HepG2 (cell line): ENCODE results near the gene MINDY1. TPM values are rescaled to one million over a fixed set of nuclear protein-coding genes. Genes with fewer than 3 reads are reported as not detected.

ENCODE experiments used
- ARHGAP35 ChIP-seq: sonication (generic); formaldehyde crosslinking; IDR thresholded peaks from 2 replicates; pipeline ENCODE4 v1.9.0; 2022; ENCODE audit warnings: mild to moderate bottlenecking, inconsistent platforms, moderate library complexity, missing genetic modification reagents, borderline replicate concordance
- BCL3 ChIP-seq: sonication (generic); formaldehyde crosslinking; IDR thresholded peaks from 2 replicates; pipeline ENCODE4 v1.5.1; 2020; ENCODE audit warnings: mild to moderate bottlenecking, missing genetic modification reagents, moderate library complexity
- CENPX ChIP-seq: sonication (generic); formaldehyde crosslinking; IDR thresholded peaks from 2 replicates; pipeline ENCODE4 v1.9.0; 2021; ENCODE audit warnings: mild to moderate bottlenecking, missing genetic modification reagents, moderate library complexity
- GMEB2 ChIP-seq: IDR thresholded peaks from 2 replicates; pipeline ENCODE4 v1.6.1; 2016; ENCODE audit warnings: missing biosample characterization, missing genetic modification reagents, low read depth
- GTF3A ChIP-seq: sonication (generic); formaldehyde crosslinking; conservative IDR thresholded peaks from 2 replicates; pipeline ENCODE4 v1.4.0; 2020; ENCODE audit warnings: mild to moderate bottlenecking, missing genetic modification reagents
- IKZF4 ChIP-seq: sonication (generic); formaldehyde crosslinking; IDR thresholded peaks from 2 replicates; pipeline ENCODE4 v1.5.1; 2020; ENCODE audit warnings: borderline replicate concordance, mild to moderate bottlenecking, low read depth, missing genetic modification reagents; ENCODE audit errors: not compliant biosample characterization
- JDP2 ChIP-seq: sonication (generic); formaldehyde crosslinking; IDR thresholded peaks from 2 replicates; pipeline ENCODE4 v1.8.1; 2022; ENCODE audit warnings: missing genetic modification reagents, borderline replicate concordance
- KLF6 ChIP-seq: IDR thresholded peaks from 2 replicates; pipeline ENCODE4 v1.8.0; 2016; ENCODE audit warnings: missing biosample characterization, missing genetic modification reagents
- NCOA5 ChIP-seq: sonication (generic); formaldehyde crosslinking; IDR thresholded peaks from 2 replicates; pipeline ENCODE4 v1.4.0; 2020; ENCODE audit warnings: missing genetic modification reagents
- NR0B2 ChIP-seq: sonication (generic); formaldehyde crosslinking; IDR thresholded peaks from 2 replicates; pipeline ENCODE4 v1.4.0; 2020; ENCODE audit warnings: mild to moderate bottlenecking, missing genetic modification reagents
- PRMT3 ChIP-seq: sonication (generic); formaldehyde crosslinking; IDR thresholded peaks from 2 replicates; pipeline ENCODE4 v1.8.1; 2022; ENCODE audit warnings: low read depth, mild to moderate bottlenecking, moderate library complexity, missing genetic modification reagents, borderline replicate concordance
- RFX1 ChIP-seq: fragments of 450-650 bp; IDR thresholded peaks from 2 replicates; pipeline ENCODE4 v1.6.1; 2017
- TOE1 ChIP-seq: sonication (generic); formaldehyde crosslinking; IDR thresholded peaks from 2 replicates; pipeline ENCODE4 v1.4.0; 2020; ENCODE audit warnings: mild to moderate bottlenecking, missing genetic modification reagents
- ZBTB20 ChIP-seq: sonication (generic); formaldehyde crosslinking; IDR thresholded peaks from 2 replicates; pipeline ENCODE4 v1.8.1; 2023; ENCODE audit warnings: missing genetic modification reagents, low read depth, mild to moderate bottlenecking, borderline replicate concordance
- ZNF501 ChIP-seq: sonication (generic); formaldehyde crosslinking; IDR thresholded peaks from 2 replicates; pipeline ENCODE4 v1.5.1; 2020; ENCODE audit warnings: mild to moderate bottlenecking, moderate library complexity, missing genetic modification reagents
- ZNF512B ChIP-seq: sonication (generic); formaldehyde crosslinking; IDR thresholded peaks from 2 replicates; pipeline ENCODE4 v1.5.1; 2020; ENCODE audit warnings: missing genetic modification reagents, mild to moderate bottlenecking, borderline replicate concordance
- ZNF546 ChIP-seq: sonication (generic); formaldehyde crosslinking; conservative IDR thresholded peaks from 2 replicates; pipeline ENCODE4 v1.8.1; 2023; ENCODE audit warnings: mild to moderate bottlenecking, missing genetic modification reagents
- ZNF549 ChIP-seq: sonication (generic); formaldehyde crosslinking; IDR thresholded peaks from 2 replicates; pipeline ENCODE4 v1.5.0; 2020; ENCODE audit warnings: missing genetic modification reagents
- polyA plus RNA-seq, 8 experiments: library from polyadenylated mRNA; depleted of rRNA in 3 of 8; stranded (reverse) in 7 of 8; unstranded in 1 of 8; fragments of >200 nt; fragmentation: Illumina TruSeq in 4 of 8; extraction: Trizol in 4 of 8; gene quantifications; 2 replicates each; pipeline versions ENCODE4 v1.2.1 to v1.2.3, GENCODE V29; 2011 to 2016; ENCODE audit warnings: low read depth in 4 of 8, missing spikeins in 1 of 8, mixed read lengths in 1 of 8; ENCODE audit not compliant: insufficient read depth in 1 of 8
- total RNA-seq, 5 experiments: library from RNA; depleted of rRNA; stranded (reverse); fragments of >200 nt; fragmentation: Illumina TruSeq; extraction: Trizol; gene quantifications; 2 replicates each; pipeline ENCODE4 v1.2.3, GENCODE V29; 2016; ENCODE audit warnings: low read depth in 1 of 5
- TF ChIP-seq, protein P1 (sequence below): sonication (generic); formaldehyde crosslinking; IDR thresholded peaks from 2 replicates; pipeline ENCODE4 v1.4.0; 2020; ENCODE audit warnings: missing genetic modification reagents, mild to moderate bottlenecking, borderline replicate concordance
- TF ChIP-seq, protein P2 (sequence below): sonication (generic); formaldehyde crosslinking; IDR thresholded peaks from 2 replicates; pipeline ENCODE4 v1.5.0; 2020; ENCODE audit warnings: missing genetic modification reagents

MINDY1 gene
- total and polyA plus RNA-seq, 2 of the 13 experiments (the other 11 are each of a cell fraction or from before 2014, with no cell fraction given) = 11.1 to 15.0 TPM

DNA sequence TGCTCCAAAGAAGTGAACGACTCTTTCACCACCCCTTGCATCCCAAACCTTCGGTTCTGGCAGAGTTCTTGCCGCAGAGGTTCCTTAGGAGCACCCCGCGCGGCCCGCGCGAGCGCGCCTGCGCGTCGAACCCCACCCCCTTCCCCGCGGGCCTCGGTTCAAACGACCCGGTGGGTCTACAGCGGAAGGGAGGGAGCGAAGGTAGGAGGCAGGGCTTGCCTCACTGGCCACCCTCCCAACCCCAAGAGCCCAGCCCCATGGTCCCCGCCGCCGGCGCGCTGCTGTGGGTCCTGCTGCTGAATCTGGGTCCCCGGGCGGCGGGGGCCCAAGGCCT is 40.9 kb upstream of the MINDY1 start, which contains the start of gene C1orf56 (continued):
- no peak for TF ChIP-seq ZNF512B (CRISPR knock-in tag)
- TF ChIP-seq GMEB2 = no peak
- no peak for TF ChIP-seq ZNF546 (CRISPR knock-in tag)
- TF ChIP-seq ARHGAP35 (CRISPR knock-in tag) = no peak
- no peak for TF ChIP-seq NCOA5 (CRISPR knock-in tag)
- no peak for TF ChIP-seq KLF6 (CRISPR knock-in tag)
- TF ChIP-seq RFX1 = no peak
- no peak for TF ChIP-seq ZNF549
- TF ChIP-seq TOE1 (CRISPR knock-in tag) = no peak
- TF ChIP-seq IKZF4 (CRISPR knock-in tag) = no peak
- no peak for TF ChIP-seq ZBTB20
- TF ChIP-seq NR0B2 (CRISPR knock-in tag) = no peak
- TF ChIP-seq BCL3 (CRISPR knock-in tag) = no peak
- TF ChIP-seq, protein P1, sequence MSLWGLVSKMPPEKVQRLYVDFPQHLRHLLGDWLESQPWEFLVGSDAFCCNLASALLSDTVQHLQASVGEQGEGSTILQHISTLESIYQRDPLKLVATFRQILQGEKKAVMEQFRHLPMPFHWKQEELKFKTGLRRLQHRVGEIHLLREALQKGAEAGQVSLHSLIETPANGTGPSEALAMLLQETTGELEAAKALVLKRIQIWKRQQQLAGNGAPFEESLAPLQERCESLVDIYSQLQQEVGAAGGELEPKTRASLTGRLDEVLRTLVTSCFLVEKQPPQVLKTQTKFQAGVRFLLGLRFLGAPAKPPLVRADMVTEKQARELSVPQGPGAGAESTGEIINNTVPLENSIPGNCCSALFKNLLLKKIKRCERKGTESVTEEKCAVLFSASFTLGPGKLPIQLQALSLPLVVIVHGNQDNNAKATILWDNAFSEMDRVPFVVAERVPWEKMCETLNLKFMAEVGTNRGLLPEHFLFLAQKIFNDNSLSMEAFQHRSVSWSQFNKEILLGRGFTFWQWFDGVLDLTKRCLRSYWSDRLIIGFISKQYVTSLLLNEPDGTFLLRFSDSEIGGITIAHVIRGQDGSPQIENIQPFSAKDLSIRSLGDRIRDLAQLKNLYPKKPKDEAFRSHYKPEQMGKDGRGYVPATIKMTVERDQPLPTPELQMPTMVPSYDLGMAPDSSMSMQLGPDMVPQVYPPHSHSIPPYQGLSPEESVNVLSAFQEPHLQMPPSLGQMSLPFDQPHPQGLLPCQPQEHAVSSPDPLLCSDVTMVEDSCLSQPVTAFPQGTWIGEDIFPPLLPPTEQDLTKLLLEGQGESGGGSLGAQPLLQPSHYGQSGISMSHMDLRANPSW (CRISPR knock-in tag) = no peak
- no peak for TF ChIP-seq GTF3A (CRISPR knock-in tag)
- no peak for TF ChIP-seq JDP2
- TF ChIP-seq ZNF501 (CRISPR knock-in tag) = no peak
- TF ChIP-seq, protein P2, sequence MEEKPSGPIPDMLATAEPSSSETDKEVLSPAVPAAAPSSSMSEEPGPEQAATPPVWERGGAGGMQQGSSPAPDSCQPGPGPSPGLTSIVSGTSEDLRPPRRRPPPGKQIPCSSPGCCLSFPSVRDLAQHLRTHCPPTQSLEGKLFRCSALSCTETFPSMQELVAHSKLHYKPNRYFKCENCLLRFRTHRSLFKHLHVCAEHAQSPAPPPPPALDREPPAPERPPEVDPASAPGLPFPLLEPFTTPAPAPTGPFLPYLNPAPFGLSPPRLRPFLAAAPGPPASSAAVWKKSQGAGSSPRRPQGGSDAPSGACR = no peak
- no peak for TF ChIP-seq CENPX (CRISPR knock-in tag)
- no peak for TF ChIP-seq PRMT3
